Spleen (tissue), 11 donors: ENCODE data around the gene EPHX1. TPM values are rescaled to one million over a fixed set of nuclear protein-coding genes. Genes with fewer than 3 reads are reported as not detected.
A peak's percentile ranks its signal among the peaks of the same experiment; 100 is the strongest.

ENCODE experiments used
- DNase-seq: peaks from one replicate; pipeline ENCODE4 v3.0.0-alpha.2; 2020
- H3K27ac ChIP-seq, 8 donors: fragments of 200-600 bp; sonication (generic) in 7 of 8; 1 replicate in 4 of 8; 2 replicates in 4 of 8; pipeline versions ENCODE4 v1.5.0 to v1.8.0; 2016 to 2021; ENCODE audit warnings: inconsistent platforms in 4 of 8, mild to moderate bottlenecking in 4 of 8, moderate library complexity in 1 of 8
- H3K27me3 ChIP-seq, 7 donors: fragments of 200-600 bp; sonication (generic) in 6 of 7; replicated peaks in 1 of 7; 1 replicate in 4 of 7; 2 replicates in 3 of 7; pipeline versions ENCODE4 v1.5.0 to v1.8.0; 2016 to 2021; ENCODE audit warnings: inconsistent platforms in 3 of 7, mild to moderate bottlenecking in 1 of 7
- H3K36me3 ChIP-seq, 6 donors: fragments of 200-600 bp; sonication (generic) in 5 of 6; 1 replicate in 4 of 6; 2 replicates in 2 of 6; pipeline versions ENCODE4 v1.5.0 to v1.8.0; 2016 to 2021; ENCODE audit warnings: inconsistent platforms in 2 of 6
- H3K4me1 ChIP-seq, 6 donors: fragments of 200-600 bp; sonication (generic) in 5 of 6; 1 replicate in 3 of 6; 2 replicates in 3 of 6; pipeline versions ENCODE4 v1.5.0 to v1.8.0; 2016 to 2021; ENCODE audit warnings: inconsistent platforms in 3 of 6
- H3K4me3 ChIP-seq, 8 donors: fragments of 200-600 bp; sonication (generic) in 7 of 8; 1 replicate in 4 of 8; 2 replicates in 4 of 8; pipeline versions ENCODE4 v1.5.0 to v1.8.0; 2016 to 2021; ENCODE audit warnings: inconsistent platforms in 4 of 8, mild to moderate bottlenecking in 4 of 8, moderate library complexity in 2 of 8
- H3K9me3 ChIP-seq, 8 donors: fragments of 200-600 bp; sonication (generic) in 7 of 8; 1 replicate in 4 of 8; 2 replicates in 4 of 8; pipeline versions ENCODE4 v1.5.0 to v1.8.0; 2016 to 2021; ENCODE audit warnings: inconsistent platforms in 4 of 8
- CTCF ChIP-seq, 11 experiments: fragments of 200-600 bp in 7 of 11; fragments of 450-650 bp in 4 of 11; sonication (generic) in 4 of 11; IDR thresholded peaks in 8 of 11; conservative IDR thresholded peaks in 3 of 11; 1 replicate in 7 of 11; 2 replicates in 4 of 11; pipeline versions ENCODE4 v1.4.0 to v1.8.0; 2016 to 2021; ENCODE audit warnings: antibody characterized with exemption in 11 of 11, inconsistent platforms in 4 of 11, mild to moderate bottlenecking in 1 of 11
- POLR2A ChIP-seq, 3 donors: fragments of 450-650 bp; IDR thresholded peaks; one replicate each; pipeline ENCODE4 v1.5.1; 2017; ENCODE audit warnings: antibody characterized with exemption in 3 of 3, mild to moderate bottlenecking in 1 of 3
- POLR2AphosphoS5 ChIP-seq, 3 donors: sonication (generic); formaldehyde crosslinking; IDR thresholded peaks; one replicate each; pipeline ENCODE4 v1.5.1; 2017; ENCODE audit warnings: antibody characterized with exemption in 3 of 3
- WGBS, 5 donors: extraction: QIAGEN DNeasy Blood & Tissue Kit in 3 of 5; methylation state at CpG; one replicate each; pipeline versions ENCODE4 v1.1.5 to v1.1.7; 2013 to 2018; 5-methylcytosine and 5-hydroxymethylcytosine counted together
- intact Hi-C: fragments of 100-400 bp; cut with DNase I; formaldehyde crosslinking; loops from one replicate; pipeline ENCODE4 v1.15.0; 2023; ENCODE audit warnings: low total_unique reads
- polyA plus RNA-seq, 3 donors: library from polyadenylated mRNA; stranded (reverse); fragments of 200-250 nt; gene quantifications; one replicate each; pipeline ENCODE4 v1.2.1, GENCODE V29; 2013
- total RNA-seq, 7 donors: library from RNA; depleted of rRNA in 3 of 7; stranded (reverse); fragments of >200 nt in 3 of 7; fragmentation: NEBNext Ultra II Directional in 4 of 7; extraction: Animal tissue kit (Norgen Biotek cat#: 25700) in 4 of 7; gene quantifications; one replicate each; pipeline versions ENCODE4 v1.1.0 to v1.2.1, GENCODE V29; 2016 to 2021
- donor health status: healthy with polysubstance abuse.
- donor health status: DM: no; HTN: no; CAD: no; lungs with moderate emphysema.
- donor health status: DM: no; HTN: no; CAD: no.
- donor health status: Bipolar disorder and iron deficiency.
- donor health status: healthy.
- donor health status: DM: no; HTN: no; CAD: no.
- donor health status: DM: yes; HTN: yes; CAD: no.

The EPHX1 gene
- total and polyA plus RNA-seq, 10 donors, result 3.9 to 92.8 (median 43.9) TPM

- Histone ChIP-seq H3K27ac (no peak overlapping the region), H3K4me1 (peaks cover 0 to 51% (median 19%) of the 10 kb centered on the region in 6 donors), H3K4me3 (no peak overlapping the region), H3K9me3 (no peaks in the 10 kb centered on the region), H3K36me3 (peaks cover 0 to 100% (median 76%) of the 10 kb centered on the region in 6 donors), H3K27me3 (no peaks in the 10 kb centered on the region)
- intact Hi-C loops, result no loop called here
- DNase-seq, result no peak
- 93 to 97% (median 96%) methylated on average over 5 of the region's 5 CpGs for WGBS, 5 donors
- TF ChIP-seq POLR2AphosphoS5 (IDR thresholded peaks at IDR 0.05) (no peak), POLR2A (IDR thresholded peaks at IDR 0.05) (no peak), CTCF (IDR thresholded peaks at IDR 0.05 in 8 of 11, conservative IDR thresholded peaks at IDR 0.05 in 3 of 11) (no peak)
Observed at GRCh38 chr1:225863167-225863566, 53.2 kb downstream of the EPHX1 start.

GRCh38 chr1:225865514-225865913, 55.6 kb downstream of the EPHX1 start:
- Histone ChIP-seq H3K27me3 (no peaks in the 10 kb centered on the region), H3K36me3 (peaks cover 0 to 100% (median 83%) of the 10 kb centered on the region in 6 donors), H3K27ac (peak overlapping the region in 7 of 8 donors; percentile 4 to 59 (median 50)), H3K4me3 (no peak overlapping the region), H3K4me1 (peaks cover 0 to 50% (median 19%) of the 10 kb centered on the region in 6 donors), H3K9me3 (no peaks in the 10 kb centered on the region)
- intact Hi-C loops, result no loop called here
- no peak for DNase-seq
- WGBS, 5 donors, result 78 to 88% (median 81%) methylated on average over 7 to 13 of the region's 13 CpGs
- TF ChIP-seq CTCF (IDR thresholded peaks at IDR 0.05 in 8 of 11, conservative IDR thresholded peaks at IDR 0.05 in 3 of 11) (no peak), POLR2A (IDR thresholded peaks at IDR 0.05) (no peak), POLR2AphosphoS5 (IDR thresholded peaks at IDR 0.05) (peak in 1 of 3 donors; percentile 41)

GRCh38 chr1:225866061-225866837, 56.3 kb downstream of the EPHX1 start:
- intact Hi-C loops, result no loop called here
- Histone ChIP-seq H3K36me3 (peaks cover 0 to 100% (median 84%) of the 10 kb centered on the region in 6 donors), H3K27me3 (no peaks in the 10 kb centered on the region), H3K27ac (peak overlapping the region; percentile 4 to 59 (median 40)), H3K4me3 (peak overlapping the region in 1 of 8 donors; percentile 7), H3K4me1 (peaks cover 0 to 42% (median 19%) of the 10 kb centered on the region in 6 donors), H3K9me3 (no peaks in the 10 kb centered on the region)
- TF ChIP-seq POLR2A (IDR thresholded peaks at IDR 0.05) (no peak), POLR2AphosphoS5 (IDR thresholded peaks at IDR 0.05) (peak in 2 of 3 donors; percentile 20 to 32)
- WGBS, 5 donors, result 38 to 49% (median 47%) methylated on average over 8 of the region's 8 CpGs
- DNase-seq, result peak; percentile 80

GRCh38 chr1:225866981-225867380, 57.1 kb downstream of the EPHX1 start:
- whole genome bisulfite sequencing, 5 donors, result 60 to 79% (median 62%) methylated on average over 6 of the region's 6 CpGs
- no peak overlapping the region for H3K4me3 ChIP-seq
- H3K36me3 ChIP-seq, result peaks cover 0 to 100% (median 84%) of the 10 kb centered on the region in 6 donors
- no peak for TF ChIP-seq POLR2AphosphoS5 (IDR thresholded peaks at IDR 0.05)
- no peak for TF ChIP-seq CTCF (IDR thresholded peaks at IDR 0.05 in 8 of 11, conservative IDR thresholded peaks at IDR 0.05 in 3 of 11)
- no peak for TF ChIP-seq POLR2A (IDR thresholded peaks at IDR 0.05)
- intact Hi-C loops, result no loop called here
- H3K27me3 ChIP-seq, result no peaks in the 10 kb centered on the region
- no peak for DNase-seq
- peaks cover 0 to 35% (median 16%) of the 10 kb centered on the region in 6 donors for H3K4me1 ChIP-seq
- no peaks in the 10 kb centered on the region for H3K9me3 ChIP-seq
- H3K27ac ChIP-seq, result peak overlapping the region in 4 of 8 donors; percentile 11 to 59 (median 52)
